Kidney (tissue), 14 donors: ENCODE results near the gene HLA-DOA. TPM values are rescaled to one million over a fixed set of nuclear protein-coding genes. Genes with fewer than 3 reads are reported as not detected.

ENCODE experiments used
- DNase-seq, 5 donors: peaks; one replicate each; pipeline ENCODE4 v3.0.0-alpha.2; 2013 to 2020
- FAIRE-seq: peaks from 2 replicates; lab custom pipeline; 2012; peaks lifted over from hg19 to GRCh38; lab: Jason Lieb, UNC
- H3K27ac ChIP-seq, 2 donors: one replicate each; pipeline ENCODE4 v1.7.0; 2013; ENCODE audit warnings: low read depth in 2 of 2, low read length in 2 of 2, inconsistent platforms in 1 of 2
- H3K27me3 ChIP-seq: one replicate; pipeline ENCODE4 v1.7.1; 2013; ENCODE audit warnings: low read length, inconsistent platforms; ENCODE audit not compliant: control insufficient read depth, insufficient read depth
- H3K36me3 ChIP-seq, 3 donors: one replicate each; pipeline versions ENCODE4 v1.7.0 to v1.7.1; 2013; ENCODE audit warnings: low read length in 3 of 3, control low read depth in 1 of 3, inconsistent platforms in 1 of 3; ENCODE audit not compliant: insufficient read depth in 3 of 3, control insufficient read depth in 2 of 3
- H3K4me1 ChIP-seq, 3 donors: one replicate each; pipeline versions ENCODE4 v1.7.0 to v1.7.1; 2013; ENCODE audit warnings: low read length in 3 of 3, inconsistent platforms in 1 of 3, low read depth in 1 of 3; ENCODE audit not compliant: control insufficient read depth in 2 of 3, insufficient read depth in 2 of 3
- H3K4me3 ChIP-seq, 3 donors: one replicate each; pipeline versions ENCODE4 v1.7.0 to v1.8.1; 2013; ENCODE audit warnings: low read length in 3 of 3, control low read depth in 1 of 3, inconsistent platforms in 1 of 3
- H3K9ac ChIP-seq, 3 donors: one replicate each; pipeline versions ENCODE4 v1.7.0 to v1.7.1; 2013; ENCODE audit warnings: low read length in 3 of 3, control low read depth in 1 of 3, inconsistent platforms in 1 of 3
- H3K9me3 ChIP-seq, 3 donors: one replicate each; pipeline versions ENCODE4 v1.7.0 to v1.7.1; 2013; ENCODE audit warnings: low read length in 3 of 3, control low read depth in 1 of 3, inconsistent platforms in 1 of 3; ENCODE audit not compliant: control insufficient read depth in 2 of 3, insufficient read depth in 1 of 3
- CTCF ChIP-seq: IDR thresholded peaks from 3 replicates; pipeline ENCODE4 v1.5.1; 2012; ENCODE audit warnings: mild to moderate bottlenecking, moderate library complexity, borderline replicate concordance; ENCODE audit not compliant: insufficient read depth; ENCODE audit errors: extremely low read depth
- intact Hi-C: fragments of 100-400 bp; cut with DNase I; formaldehyde crosslinking; loops from one replicate; pipeline ENCODE4 v1.11.1; 2022
- polyA plus RNA-seq: library from polyadenylated mRNA; stranded (reverse); fragments of 350-450 nt; fragmentation: Illumina TruSeq; extraction: RNeasy Lipid Tissue Mini Kit (QIAGEN cat#74804); gene quantifications from one replicate; pipeline ENCODE4 v1.2.3, GENCODE V29; 2014; ENCODE audit warnings: low read depth, low replicate concordance; ENCODE audit not compliant: insufficient read depth
- total RNA-seq: library from RNA; stranded (reverse); fragmentation: NEBNext Ultra II Directional; extraction: Animal tissue kit (Norgen Biotek cat#: 25700); gene quantifications from one replicate; pipeline ENCODE4 v1.2.1, GENCODE V29; 2021
- donor health status: control.
- donor health status: control.
- donor health status: control.
- donor health status: control.
- donor health status: control.
- donor health status: DM: yes; HTN: yes; CAD: no.
- donor health status: Normal renal cell carcinoma (clear cell type).

HLA-DOA gene
- total and polyA plus RNA-seq, 2 donors from 2014 or later: 10.8 to 21.6 TPM

- intact Hi-C loops: no loop called here
- Histone ChIP-seq H3K27ac (no peak overlapping the region), H3K27me3 (no peaks in the 10 kb centered on the region), H3K4me1 (peaks cover 0 to 11% (median 10%) of the 10 kb centered on the region in 3 donors), H3K9me3 (no peaks in the 10 kb centered on the region), H3K9ac (no peak overlapping the region), H3K36me3 (no peaks in the 10 kb centered on the region), H3K4me3 (no peak overlapping the region)
- no peak for TF ChIP-seq CTCF
- FAIRE-seq: no peak
- no peak for DNase-seq
Observed at GRCh38 chr6:33023536-33023935, 14.1 kb upstream of the HLA-DOA start.

- Histone ChIP-seq H3K27me3 (no peaks in the 10 kb centered on the region), H3K4me3 (no peak overlapping the region), H3K9ac (no peak overlapping the region), H3K36me3 (no peaks in the 10 kb centered on the region), H3K9me3 (no peaks in the 10 kb centered on the region), H3K27ac (no peak overlapping the region), H3K4me1 (peaks cover 0 to 14% (median 10%) of the 10 kb centered on the region in 3 donors)
- intact Hi-C loops: no loop called here
- no peak for FAIRE-seq
- DNase-seq: peak in 1 of 5 donors; percentile 59
- TF ChIP-seq CTCF: no peak
Observed at GRCh38 chr6:33021917-33022316, 12.5 kb upstream of the HLA-DOA start.

GRCh38 chr6:33019372-33019771, 10.0 kb upstream of the HLA-DOA start:
- peaks cover 0 to 18% (median 14%) of the 10 kb centered on the region in 3 donors for H3K4me1 ChIP-seq
- H3K9me3 ChIP-seq: no peaks in the 10 kb centered on the region
- no peaks in the 10 kb centered on the region for H3K36me3 ChIP-seq
- H3K27ac ChIP-seq: peak overlapping the region; percentile 64 to 81
- intact Hi-C loops: loop anchor here (5.0 kb wide), 1 partner anchor 63 kb away; no protein-coding TSS in a partner anchor
- peak overlapping the region in 2 of 3 donors; percentile 34 to 42 for H3K4me3 ChIP-seq
- peak overlapping the region in 1 of 3 donors; percentile 36 for H3K9ac ChIP-seq
- no peak for DNase-seq
- TF ChIP-seq CTCF: no peak
- H3K27me3 ChIP-seq: no peaks in the 10 kb centered on the region
- FAIRE-seq: no peak

GRCh38 chr6:33018904-33019303, 9.5 kb upstream of the HLA-DOA start:
- Histone ChIP-seq H3K4me3 (peak overlapping the region in 2 of 3 donors; percentile 34 to 42), H3K9me3 (no peaks in the 10 kb centered on the region), H3K36me3 (no peaks in the 10 kb centered on the region), H3K27me3 (no peaks in the 10 kb centered on the region), H3K9ac (peak overlapping the region in 1 of 3 donors; percentile 36), H3K4me1 (peaks cover 0 to 18% (median 14%) of the 10 kb centered on the region in 3 donors), H3K27ac (peak overlapping the region; percentile 64 to 81)
- no peak for TF ChIP-seq CTCF
- FAIRE-seq (peak; percentile 89), DNase-seq (peak in 3 of 5 donors; percentile 16 to 83 (median 71))
- intact Hi-C loops: loop anchor here (5.0 kb wide), 1 partner anchor 63 kb away; no protein-coding TSS in a partner anchor
